CD14-positive monocyte (primary cell): ENCODE measurements around the gene TNNT3. TPM values are rescaled to one million over a fixed set of nuclear protein-coding genes. Genes with fewer than 3 reads are reported as not detected.

ENCODE experiments used
- DNase-seq, 3 donors: peaks; one replicate each; pipeline ENCODE4 v3.0.0-alpha.2; 2011 to 2022
- H2AFZ ChIP-seq: 2 replicates; pipeline ENCODE4 v1.6.0; 2012; ENCODE audit warnings: mild to moderate bottlenecking, low read depth, low read length, inconsistent platforms; ENCODE audit not compliant: insufficient read depth, poor library complexity, severe bottlenecking
- H3K27ac ChIP-seq, 2 donors: 1 replicate in 1 of 2; 2 replicates in 1 of 2; pipeline ENCODE4 v1.5.1; 2012 to 2013; ENCODE audit warnings: low read length in 2 of 2, control low read depth in 1 of 2, inconsistent platforms in 1 of 2, low read depth in 1 of 2, mild to moderate bottlenecking in 1 of 2
- H3K27me3 ChIP-seq, 2 donors: one replicate each; pipeline versions ENCODE4 v1.6.0 to v1.6.1; 2011 to 2013; ENCODE audit warnings: low read length in 2 of 2; ENCODE audit not compliant: control insufficient read depth in 2 of 2, insufficient read depth in 2 of 2
- H3K36me3 ChIP-seq, 2 donors: replicated peaks in 1 of 2; 1 replicate in 1 of 2; 2 replicates in 1 of 2; pipeline versions ENCODE4 v1.5.1 to v1.6.1; 2012 to 2013; ENCODE audit warnings: low read length in 2 of 2, control low read depth in 1 of 2, inconsistent platforms in 1 of 2, mild to moderate bottlenecking in 1 of 2; ENCODE audit not compliant: insufficient read depth in 2 of 2, control insufficient read depth in 1 of 2
- H3K4me1 ChIP-seq, 2 donors: 1 replicate in 1 of 2; 2 replicates in 1 of 2; pipeline versions ENCODE4 v1.5.1 to v1.6.1; 2012 to 2013; ENCODE audit warnings: low read length in 2 of 2, control low read depth in 1 of 2, inconsistent platforms in 1 of 2, mild to moderate bottlenecking in 1 of 2, moderate library complexity in 1 of 2; ENCODE audit not compliant: insufficient read depth in 2 of 2, control insufficient read depth in 1 of 2
- H3K4me2 ChIP-seq: replicated peaks from 2 replicates; pipeline ENCODE3; 2012; ENCODE audit warnings: low read length, moderate library complexity, mild to moderate bottlenecking; ENCODE audit not compliant: poor library complexity, severe bottlenecking; ENCODE audit errors: extremely low read depth
- H3K4me3 ChIP-seq, 3 experiments: fragments of 200-600 bp in 1 of 3; sonication (generic) in 1 of 3; replicated peaks in 1 of 3; 1 replicate in 2 of 3; 2 replicates in 1 of 3; pipeline ENCODE4 v1.5.1; 2011 to 2013; ENCODE audit warnings: low read length in 3 of 3, mild to moderate bottlenecking in 3 of 3, control low read depth in 2 of 3, low read depth in 2 of 3, inconsistent platforms in 1 of 3, moderate library complexity in 1 of 3
- H3K79me2 ChIP-seq: 2 replicates; pipeline ENCODE4 v1.6.0; 2012; ENCODE audit warnings: mild to moderate bottlenecking, control low read depth, inconsistent platforms, low read length, moderate library complexity; ENCODE audit not compliant: insufficient read depth
- H3K9ac ChIP-seq: 2 replicates; pipeline ENCODE4 v1.6.0; 2017; ENCODE audit warnings: low read length, mild to moderate bottlenecking; ENCODE audit not compliant: insufficient read depth, poor library complexity, severe bottlenecking
- H3K9me3 ChIP-seq, 2 donors: replicated peaks in 1 of 2; 1 replicate in 1 of 2; 2 replicates in 1 of 2; pipeline versions ENCODE4 v1.5.1 to v1.6.1; 2012 to 2013; ENCODE audit warnings: low read length in 2 of 2, control low read depth in 1 of 2; ENCODE audit not compliant: control insufficient read depth in 1 of 2, insufficient read depth in 1 of 2
- H4K20me1 ChIP-seq: 2 replicates; pipeline ENCODE4 v1.6.0; 2012; ENCODE audit warnings: mild to moderate bottlenecking, low read length, control low read depth, moderate library complexity; ENCODE audit not compliant: insufficient read depth
- H3K27ac Mint-ChIP-seq, 7 donors: one replicate each; pipeline ENCODE4 v1.8.0; 2020; ENCODE audit warnings: mild to moderate bottlenecking in 7 of 7, mixed read lengths in 7 of 7, moderate library complexity in 6 of 7, inconsistent platforms in 2 of 7
- H3K27me3 Mint-ChIP-seq, 3 donors: one replicate each; pipeline ENCODE4 v1.8.0; 2021 to 2022; ENCODE audit warnings: low read depth in 3 of 3, mild to moderate bottlenecking in 3 of 3, mixed read lengths in 3 of 3, moderate library complexity in 3 of 3, inconsistent platforms in 1 of 3
- H3K36me3 Mint-ChIP-seq, 2 donors: one replicate each; pipeline ENCODE4 v1.8.0; 2020; ENCODE audit warnings: mixed read lengths in 2 of 2, inconsistent platforms in 1 of 2, mild to moderate bottlenecking in 1 of 2
- H3K4me1 Mint-ChIP-seq: one replicate; pipeline ENCODE4 v1.8.0; 2020; ENCODE audit warnings: mild to moderate bottlenecking, mixed read lengths
- H3K4me3 Mint-ChIP-seq, 2 donors: one replicate each; pipeline ENCODE4 v1.8.0; 2020; ENCODE audit warnings: mild to moderate bottlenecking in 2 of 2, mixed read lengths in 2 of 2, moderate library complexity in 1 of 2
- H3K9me3 Mint-ChIP-seq, 7 donors: one replicate each; pipeline ENCODE4 v1.8.0; 2020 to 2022; ENCODE audit warnings: mixed read lengths in 7 of 7, mild to moderate bottlenecking in 6 of 7, moderate library complexity in 6 of 7, inconsistent platforms in 2 of 7
- CTCF ChIP-seq: fragments of 200-600 bp; IDR thresholded peaks from one replicate; pipeline ENCODE4 v1.8.0; 2022; ENCODE audit warnings: antibody characterized with exemption, mild to moderate bottlenecking
- WGBS: methylation state at CpG from one replicate; pipeline ENCODE4 v1.1.5; 2013; ENCODE audit warnings: missing lambda C conversion rate; ENCODE audit not compliant: insufficient coverage; 5-methylcytosine and 5-hydroxymethylcytosine counted together
- intact Hi-C, 2 donors: fragments of 100-400 bp; cut with micrococcal nuclease; formaldehyde crosslinking; loops; one replicate each; pipeline versions ENCODE4 v1.15.0 to v1.15.1; 2023
- polyA plus RNA-seq, 3 donors: library from polyadenylated mRNA; depleted of rRNA in 1 of 3; unstranded in 2 of 3; stranded (reverse) in 1 of 3; fragments of 300-500 nt in 2 of 3; fragments of >200 nt in 1 of 3; fragmentation: Illumina TruSeq in 2 of 3; gene quantifications; 1 replicate in 2 of 3; 2 replicates in 1 of 3; pipeline ENCODE4 v1.2.3, GENCODE V29; 2012 to 2021

The TNNT3 gene
- polyA plus RNA-seq, 3 donors: 1.4 TPM; not detected in 2

- H3K4me2 ChIP-seq: no peak overlapping the region
- H2AFZ ChIP-seq: no peak overlapping the region
- no peaks in the 10 kb centered on the region for H3K79me2 ChIP-seq
- Mint-ChIP-seq H3K4me1 (peaks cover 20% of the 10 kb centered on the region), H3K9me3 (peaks cover 0 to 2% (median 0%) of the 10 kb centered on the region in 7 donors), H3K27ac (no peak overlapping the region), H3K4me3 (no peak overlapping the region), H3K27me3 (peaks cover 11 to 33% (median 12%) of the 10 kb centered on the region in 3 donors), H3K36me3 (no peaks in the 10 kb centered on the region)
- no peak overlapping the region for H3K9ac ChIP-seq
- H3K27me3 ChIP-seq: peaks cover 0 to 4% of the 10 kb centered on the region in 2 donors
- H4K20me1 ChIP-seq: no peaks in the 10 kb centered on the region
- no peaks in the 10 kb centered on the region for H3K36me3 ChIP-seq
- peaks cover 9 to 21% of the 10 kb centered on the region in 2 donors for H3K4me1 ChIP-seq
- WGBS: 63% methylated on average over 19 of the region's 20 CpGs
- DNase-seq: no peak
- H3K27ac ChIP-seq: no peak overlapping the region
- TF ChIP-seq CTCF: no peak
- intact Hi-C loops: loop anchor here in 1 of 2 donors (10.0 kb wide), 1 partner anchor 227 kb away; no protein-coding TSS in a partner anchor
- no peaks in the 10 kb centered on the region for H3K9me3 ChIP-seq
- H3K4me3 ChIP-seq: no peak overlapping the region
These were observed 8.5 kb downstream of the TNNT3 start for GRCh38 chr11:1927848-1928469.

- H3K27ac ChIP-seq: no peak overlapping the region
- H2AFZ ChIP-seq: no peak overlapping the region
- no peak for DNase-seq
- Mint-ChIP-seq H3K27me3 (peaks cover 11 to 33% (median 15%) of the 10 kb centered on the region in 3 donors), H3K36me3 (no peaks in the 10 kb centered on the region), H3K4me1 (peaks cover 20% of the 10 kb centered on the region), H3K9me3 (peaks cover 0 to 2% (median 0%) of the 10 kb centered on the region in 7 donors), H3K27ac (no peak overlapping the region), H3K4me3 (no peak overlapping the region)
- H4K20me1 ChIP-seq: no peaks in the 10 kb centered on the region
- H3K9ac ChIP-seq: no peak overlapping the region
- peaks cover 9 to 21% of the 10 kb centered on the region in 2 donors for H3K4me1 ChIP-seq
- 90% methylated on average over 10 of the region's 13 CpGs for WGBS
- H3K9me3 ChIP-seq: no peaks in the 10 kb centered on the region
- no peaks in the 10 kb centered on the region for H3K79me2 ChIP-seq
- intact Hi-C loops: loop anchor here in 1 of 2 donors (10.0 kb wide), 1 partner anchor 226 kb away; no protein-coding TSS in a partner anchor
- no peaks in the 10 kb centered on the region for H3K36me3 ChIP-seq
- peaks cover 0 to 4% of the 10 kb centered on the region in 2 donors for H3K27me3 ChIP-seq
- H3K4me3 ChIP-seq: no peak overlapping the region
- H3K4me2 ChIP-seq: no peak overlapping the region
- no peak for TF ChIP-seq CTCF
These were observed 9.0 kb downstream of the TNNT3 start for GRCh38 chr11:1928470-1928890.
